GM21619 (cell line): ENCODE measurements around the gene CNOT9.

Experiments used
- ATAC-seq: cut with Tn5 transposase; IDR thresholded peaks from one replicate; pipeline ENCODE4 v1.9.1; 2021; ENCODE audit not compliant: unreplicated experiment

CNOT9 gene

DNA sequence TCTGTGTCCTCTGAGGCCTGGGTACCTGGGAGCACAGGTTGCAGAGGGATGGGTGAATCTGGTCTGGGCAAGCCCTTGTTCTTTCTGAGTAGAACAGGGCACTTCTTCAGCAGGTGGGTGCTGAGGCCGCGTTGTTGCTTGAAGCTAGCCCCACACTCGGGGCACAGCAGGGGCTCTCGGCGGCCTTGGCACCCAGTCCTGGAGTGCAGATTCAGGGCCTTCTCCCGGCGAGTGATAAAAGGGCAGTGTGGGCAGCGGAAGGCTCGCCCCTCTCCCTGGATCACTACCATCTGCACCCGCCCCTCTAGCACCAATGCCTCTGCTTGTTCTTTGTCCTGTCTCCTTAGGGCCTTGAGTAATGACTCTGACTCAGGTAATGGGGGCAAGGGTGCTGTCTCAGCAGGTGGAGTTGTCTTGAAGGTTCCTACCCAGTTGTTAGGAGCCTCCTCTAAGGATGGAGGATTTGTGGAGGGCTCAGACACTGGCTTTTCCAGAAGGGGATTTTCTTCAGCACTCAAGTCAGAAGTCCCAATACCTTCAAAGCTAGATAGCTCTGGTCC lies 75.2 kb downstream of the CNOT9 start:
- no peak for ATAC-seq

DNA sequence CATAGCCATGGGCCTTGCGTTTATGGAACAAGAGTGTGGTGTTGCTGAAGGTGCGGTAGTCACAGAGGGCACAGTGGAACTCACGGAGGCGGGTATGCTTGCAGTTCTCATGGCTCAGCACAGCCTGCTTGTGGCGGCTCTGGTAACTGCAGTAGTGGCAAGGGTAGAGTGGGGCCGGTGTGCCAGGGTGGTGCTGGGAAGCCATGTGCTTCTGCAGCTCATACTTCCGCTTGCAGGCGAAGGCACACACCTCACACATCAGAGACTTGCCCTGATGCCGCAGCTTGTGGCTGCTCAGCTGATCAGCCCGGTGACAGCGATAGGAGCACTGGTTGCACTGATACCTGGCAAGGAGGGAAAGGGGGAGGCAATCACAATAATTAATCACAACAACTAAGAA lies 76.1 kb downstream of the CNOT9 start:
- ATAC-seq = no peak

- peak; percentile 69 for ATAC-seq
These were observed 76.5 kb downstream of the CNOT9 start for GRCh38 chr2:218645126-218645525.
